Kidney glomerular epithelial cell (primary cell): ENCODE measurements around the gene IL1R2.

Source experiments
- DNase-seq: peaks from one replicate; lab custom pipeline; 2025; lab: John Stamatoyannopoulos, UW

IL1R2 gene

DNA sequence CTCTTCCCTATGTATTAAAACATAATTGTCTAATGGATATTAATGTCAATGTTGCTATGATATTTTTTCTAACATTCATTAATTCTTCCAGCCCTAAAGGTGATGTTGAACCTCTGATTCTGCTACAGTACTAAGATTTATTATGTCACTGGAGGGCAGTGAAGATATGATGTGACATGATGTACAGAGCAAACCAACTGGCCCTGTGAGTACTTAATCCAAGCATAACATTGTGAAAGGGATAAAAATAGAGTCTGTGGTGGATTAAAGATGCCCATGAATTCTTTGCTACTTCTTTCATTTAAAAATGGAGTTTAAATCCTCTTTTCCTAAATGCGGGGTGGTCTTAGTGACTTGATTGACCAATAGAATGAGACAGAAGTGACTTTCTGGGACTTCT, 51.8 kb downstream of the IL1R2 start:
- no peak for DNase-seq

DNA sequence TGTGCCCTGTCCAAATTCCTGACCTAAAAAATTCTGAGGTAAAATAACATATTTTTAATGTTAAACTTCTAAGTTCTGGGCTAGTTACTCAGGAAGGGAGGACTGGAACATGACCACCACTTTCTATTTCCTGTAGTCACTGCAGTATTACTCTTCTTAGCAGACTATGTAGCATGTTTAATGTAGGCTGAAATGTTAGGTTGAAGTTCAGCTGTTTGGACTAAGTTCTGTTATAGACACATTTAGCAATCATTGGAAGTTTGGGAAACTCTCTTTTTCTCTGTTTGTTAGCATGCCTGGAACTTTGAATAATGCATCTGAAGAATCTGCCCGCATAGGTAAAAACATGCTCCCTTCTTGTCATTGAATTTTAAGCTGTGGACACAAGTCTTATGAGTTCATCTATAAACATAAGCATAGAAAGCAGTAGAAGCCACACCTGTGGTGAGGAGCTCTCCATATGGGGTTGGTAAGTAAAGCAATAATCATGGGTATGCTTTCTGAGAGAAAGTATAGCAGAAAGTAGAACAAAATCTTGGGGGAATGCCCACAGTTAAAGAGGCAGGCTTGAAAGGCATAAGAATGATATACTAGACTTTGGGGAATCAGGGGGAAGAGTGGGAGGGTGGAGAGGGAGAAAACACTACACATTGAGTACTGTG, 52.6 kb downstream of the IL1R2 start:
- no peak for DNase-seq

DNA sequence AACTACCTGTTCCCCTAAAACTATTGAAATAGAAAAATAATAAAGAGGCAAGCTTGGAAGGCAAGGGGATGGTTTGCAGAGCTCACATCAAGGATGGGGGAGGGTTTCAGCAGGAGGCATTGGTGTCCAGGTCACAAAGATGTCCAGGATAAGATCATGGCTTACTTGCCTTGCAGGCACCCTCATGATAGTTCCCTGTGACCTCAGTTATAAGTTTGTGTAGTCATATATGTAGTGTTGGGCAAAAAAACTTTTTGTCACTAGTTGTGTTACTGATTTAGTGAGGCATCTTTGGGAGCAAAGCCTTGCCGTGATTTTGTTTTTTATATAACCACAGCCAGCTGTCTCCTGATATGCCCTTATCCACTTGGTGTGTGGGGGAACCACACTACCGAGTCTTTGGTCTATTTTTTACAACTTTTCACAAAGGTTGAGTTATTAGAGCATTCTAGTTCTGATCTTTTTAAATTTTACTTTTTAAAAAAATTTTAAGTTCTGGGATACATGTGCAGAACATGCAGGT, 53.3 kb downstream of the IL1R2 start:
- no peak for DNase-seq

DNA sequence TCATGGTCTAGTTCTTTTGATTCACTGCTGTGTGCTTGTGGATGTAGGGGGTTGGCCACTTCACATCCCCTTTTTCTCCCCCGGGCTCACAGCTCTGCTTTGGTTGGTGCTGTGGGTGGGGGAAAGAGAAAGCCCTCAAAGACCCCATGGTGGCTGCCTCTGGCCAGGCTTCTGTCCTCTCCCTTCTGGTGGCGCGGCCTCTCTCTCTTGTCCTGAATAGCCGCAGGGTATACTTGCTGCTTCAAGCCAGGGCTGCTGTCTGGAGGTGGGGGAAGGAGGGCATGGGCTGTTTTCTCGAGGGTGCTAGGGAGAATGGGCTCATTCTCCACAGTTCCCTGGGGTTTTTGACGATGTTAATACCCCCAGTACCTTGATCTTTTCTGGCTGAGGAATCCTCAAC, 53.9 kb downstream of the IL1R2 start:
- no peak for DNase-seq

DNA sequence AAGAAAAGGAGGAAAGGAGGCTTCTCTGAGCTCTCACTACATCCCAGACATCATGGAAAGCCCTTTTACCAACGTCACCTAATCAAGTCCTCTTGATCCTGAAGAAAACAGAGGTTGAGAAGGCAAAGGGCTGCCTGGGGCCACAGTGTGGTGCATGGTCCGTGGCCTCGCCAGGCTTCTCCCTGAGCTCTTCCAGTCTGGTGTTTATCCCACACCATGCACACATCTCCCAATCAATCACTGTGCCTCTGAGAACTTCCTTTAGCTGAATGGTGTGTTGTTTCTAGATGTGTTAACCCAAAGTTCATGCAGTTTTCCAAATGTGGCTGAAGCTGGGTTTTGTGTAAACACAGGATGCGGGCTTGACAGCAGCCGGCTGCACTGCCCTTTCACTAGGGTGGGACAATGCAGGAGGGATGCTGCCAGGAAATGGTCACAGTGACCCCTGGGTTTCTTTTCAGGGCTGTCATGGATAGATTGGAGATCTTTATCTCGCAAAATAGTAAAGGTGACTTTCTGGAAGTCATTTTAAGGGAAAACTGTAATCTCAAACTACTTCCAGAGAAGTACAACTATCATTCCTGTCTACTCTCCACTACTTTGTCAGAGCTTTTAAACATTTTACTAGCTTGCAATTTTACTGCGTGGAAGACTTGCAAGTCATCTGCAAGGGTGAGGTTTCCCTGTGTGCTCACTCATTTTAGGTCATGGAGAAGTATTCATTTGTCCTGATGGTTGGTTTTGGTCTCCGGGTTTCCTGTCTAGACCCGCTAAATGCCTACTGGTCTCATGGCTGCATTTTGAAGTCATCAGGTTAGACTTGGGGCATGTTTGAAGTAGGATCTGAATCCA, 54.6 kb downstream of the IL1R2 start:
- no peak for DNase-seq

DNA sequence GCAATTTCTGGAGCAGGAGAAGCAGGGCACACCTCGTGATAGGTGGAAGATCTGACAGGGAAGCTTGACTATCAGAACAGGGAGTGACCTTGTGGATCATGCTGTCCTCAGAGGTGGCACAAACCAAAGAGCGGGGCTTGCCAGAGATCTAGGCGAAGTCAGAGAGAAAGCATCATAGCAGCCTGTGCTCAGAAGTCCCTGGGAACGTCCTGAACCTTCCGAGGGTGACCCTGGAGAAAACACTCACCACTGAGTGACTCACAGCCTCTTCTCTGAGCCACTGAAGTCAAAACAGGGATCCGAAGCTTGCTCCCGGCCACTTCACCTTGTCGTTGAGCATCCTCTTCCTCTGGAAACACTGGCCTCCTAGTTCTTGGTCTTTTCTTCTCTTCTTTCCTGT, 56.7 kb downstream of the IL1R2 start:
- DNase-seq, result no peak

DNA sequence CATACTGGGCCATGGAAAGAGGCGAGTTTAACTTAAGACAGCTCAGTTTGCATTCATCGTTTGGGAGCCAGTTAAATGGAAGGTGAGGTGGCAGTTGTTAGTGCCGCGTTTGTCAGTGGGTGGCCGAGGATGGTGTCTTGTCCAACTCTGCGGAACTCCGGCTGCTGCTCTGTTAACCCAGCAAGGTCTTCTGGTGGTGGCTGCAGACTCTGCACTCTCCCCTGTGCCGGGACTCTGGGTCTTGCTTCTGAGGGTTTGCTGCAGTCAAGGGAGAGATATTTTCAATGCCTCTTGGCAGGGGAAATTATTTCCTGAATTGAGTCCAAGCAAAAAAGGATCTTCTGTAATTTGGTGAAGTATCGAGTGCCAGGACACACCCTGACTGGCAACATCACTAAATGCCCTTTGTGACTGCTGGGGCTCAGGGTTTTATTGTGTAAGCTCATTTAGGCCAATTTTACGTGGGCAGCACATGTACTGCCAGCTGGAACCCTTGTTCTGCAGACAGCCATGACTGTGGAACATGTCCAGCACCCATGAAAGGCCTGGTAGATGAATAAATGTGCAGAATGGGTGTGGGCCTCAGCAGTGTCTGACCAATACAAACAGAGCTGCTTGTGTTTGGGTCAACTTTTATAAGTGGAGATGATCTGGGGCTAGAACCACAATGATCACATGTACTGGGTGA, 58.1 kb downstream of the IL1R2 start:
- no peak for DNase-seq

DNA sequence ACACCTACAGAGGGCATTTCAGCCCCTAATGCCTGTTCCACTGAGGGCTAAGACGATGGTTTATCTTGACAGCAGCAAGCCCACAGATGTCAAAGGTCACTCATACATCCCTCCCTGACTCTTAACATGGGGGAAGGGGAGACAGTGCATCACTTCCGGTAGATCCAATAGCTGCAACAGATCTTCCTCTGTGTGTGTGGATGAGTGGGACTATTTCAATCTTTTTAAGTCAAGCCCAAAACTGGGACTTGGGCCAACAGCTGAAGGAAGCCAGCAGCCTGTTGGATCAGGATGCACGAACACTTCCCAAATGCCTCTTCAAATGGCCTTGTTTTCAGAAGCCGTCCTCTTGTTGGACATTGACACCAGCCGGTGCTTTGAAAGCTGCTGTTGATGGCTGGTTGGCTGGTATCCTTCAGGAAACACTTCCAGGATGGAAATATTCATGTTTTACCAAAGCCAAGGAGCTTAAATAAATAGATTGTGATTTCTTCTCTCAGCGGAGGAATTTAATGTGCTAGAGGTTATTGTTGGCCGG, 59.2 kb downstream of the IL1R2 start:
- no peak for DNase-seq

DNA sequence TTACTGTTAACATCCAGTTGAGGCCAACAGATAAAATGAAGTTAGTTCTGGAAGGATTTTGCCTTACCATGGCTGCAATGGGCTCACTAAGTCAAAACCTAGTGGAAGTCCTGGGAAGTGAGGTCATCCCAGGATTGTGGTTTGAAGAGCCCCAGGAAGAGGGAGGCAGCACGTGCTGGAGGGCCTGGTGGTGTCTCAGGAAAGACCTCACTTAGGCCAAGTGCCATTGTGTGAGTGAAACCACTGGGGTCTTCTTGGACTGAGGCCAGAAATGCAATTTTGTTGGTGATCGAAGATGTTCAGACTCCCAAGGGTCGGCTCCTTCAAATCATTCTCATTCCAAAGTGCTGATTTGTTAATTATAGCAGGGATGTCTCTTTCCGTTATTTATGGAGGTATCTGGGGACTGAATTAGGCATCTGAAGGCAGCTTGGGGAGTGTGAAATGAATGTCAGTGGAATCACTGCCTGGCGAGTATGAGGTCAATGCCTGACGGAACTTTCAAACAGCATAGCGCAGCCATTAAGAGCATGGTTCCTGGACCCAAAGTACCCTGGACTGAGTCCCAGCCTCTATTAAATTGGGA, 60.0 kb downstream of the IL1R2 start:
- no peak for DNase-seq

DNA sequence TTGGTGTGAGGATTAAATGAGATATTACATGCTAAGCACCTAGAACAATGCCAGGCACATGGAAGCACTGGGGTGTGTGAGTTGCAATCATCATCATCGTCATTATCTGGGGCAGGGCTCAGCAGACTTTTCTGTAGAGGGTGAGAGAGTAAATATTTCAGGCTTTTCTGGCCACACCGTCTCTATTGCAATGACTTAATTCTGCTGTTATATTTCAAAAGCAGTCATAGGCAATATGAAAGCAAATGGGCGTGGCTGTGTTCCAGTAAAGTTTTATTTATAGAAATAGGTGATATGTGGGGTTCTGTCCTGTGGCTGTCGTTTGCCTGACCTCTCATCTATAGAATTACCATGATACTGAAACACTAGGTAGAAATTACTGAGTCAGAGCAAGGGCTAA, 60.6 kb downstream of the IL1R2 start:
- DNase-seq, result no peak

DNA sequence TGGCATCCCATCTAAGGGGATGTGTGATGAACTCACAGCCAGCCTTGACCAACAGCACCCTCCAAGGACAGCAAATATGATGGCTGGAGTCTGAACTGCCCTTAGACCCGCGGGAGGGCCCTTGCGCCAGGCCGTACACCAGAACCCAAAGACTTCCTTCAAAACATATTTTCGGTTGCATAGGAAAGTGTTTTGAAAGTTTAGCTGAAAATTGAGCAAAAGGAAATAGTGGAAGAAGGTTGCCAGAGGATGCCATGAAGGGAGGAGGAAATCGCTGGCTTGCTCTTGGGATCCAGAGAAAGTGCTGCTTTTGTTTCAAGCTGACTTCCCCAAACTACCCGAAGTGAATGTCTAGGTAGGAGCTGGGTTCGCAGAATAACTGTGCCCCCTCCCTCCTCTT, 61.3 kb downstream of the IL1R2 start:
- no peak for DNase-seq

DNA sequence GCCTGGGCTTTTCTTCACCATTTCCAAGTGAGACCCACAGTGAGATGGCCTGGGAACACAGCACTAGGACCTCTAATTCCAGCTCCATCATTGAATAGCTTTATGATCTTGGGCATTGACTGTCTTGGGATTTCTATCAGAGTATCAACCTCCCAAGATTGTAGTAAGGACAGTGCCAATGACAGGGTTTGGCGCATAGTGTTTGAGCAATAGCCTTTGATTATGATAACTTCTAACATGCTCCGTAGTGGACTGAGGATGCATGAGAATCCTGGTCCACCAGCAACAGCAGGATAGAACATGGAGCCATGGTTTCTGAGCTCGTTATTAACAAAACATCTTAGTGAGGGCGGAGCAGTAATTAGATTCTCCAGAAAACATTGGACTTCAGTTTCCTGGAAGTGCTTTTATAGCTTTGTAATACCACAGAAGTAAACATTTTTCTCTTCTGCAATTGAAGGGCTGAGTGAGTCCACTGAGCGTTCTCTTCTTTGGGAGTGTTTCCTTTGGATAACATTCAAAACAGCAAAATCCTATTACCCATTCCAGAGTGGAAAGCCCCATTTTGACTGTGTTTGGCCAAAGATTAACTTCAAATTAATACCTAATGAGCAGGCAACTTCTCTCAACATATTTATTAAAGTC, 63.7 kb downstream of the IL1R2 start:
- DNase-seq, result peak; percentile 75

DNA sequence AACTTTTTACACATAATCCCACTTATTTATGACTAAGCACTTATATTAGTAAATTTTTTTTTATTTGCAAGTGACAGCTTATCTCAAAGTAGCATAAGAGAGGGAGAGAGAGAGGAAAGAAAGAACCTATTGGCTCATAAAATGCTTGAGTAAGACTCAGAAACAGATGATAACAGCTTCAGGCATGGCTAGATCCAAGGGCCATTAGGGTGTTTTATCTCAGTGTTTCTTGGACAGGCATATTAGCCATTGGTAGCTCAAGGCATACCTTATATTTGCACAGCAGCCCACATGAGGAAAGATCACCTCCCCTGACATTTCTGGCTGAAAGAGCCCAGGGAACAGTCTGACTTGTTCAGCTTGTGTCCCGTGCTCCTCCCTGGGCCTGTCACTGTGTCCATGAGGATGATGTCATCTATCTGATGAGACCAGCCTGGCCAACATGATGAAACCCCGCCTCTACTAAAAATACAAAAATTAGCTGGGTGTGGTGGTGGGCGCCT, 64.4 kb downstream of the IL1R2 start:
- DNase-seq, result peak; percentile 75

DNA sequence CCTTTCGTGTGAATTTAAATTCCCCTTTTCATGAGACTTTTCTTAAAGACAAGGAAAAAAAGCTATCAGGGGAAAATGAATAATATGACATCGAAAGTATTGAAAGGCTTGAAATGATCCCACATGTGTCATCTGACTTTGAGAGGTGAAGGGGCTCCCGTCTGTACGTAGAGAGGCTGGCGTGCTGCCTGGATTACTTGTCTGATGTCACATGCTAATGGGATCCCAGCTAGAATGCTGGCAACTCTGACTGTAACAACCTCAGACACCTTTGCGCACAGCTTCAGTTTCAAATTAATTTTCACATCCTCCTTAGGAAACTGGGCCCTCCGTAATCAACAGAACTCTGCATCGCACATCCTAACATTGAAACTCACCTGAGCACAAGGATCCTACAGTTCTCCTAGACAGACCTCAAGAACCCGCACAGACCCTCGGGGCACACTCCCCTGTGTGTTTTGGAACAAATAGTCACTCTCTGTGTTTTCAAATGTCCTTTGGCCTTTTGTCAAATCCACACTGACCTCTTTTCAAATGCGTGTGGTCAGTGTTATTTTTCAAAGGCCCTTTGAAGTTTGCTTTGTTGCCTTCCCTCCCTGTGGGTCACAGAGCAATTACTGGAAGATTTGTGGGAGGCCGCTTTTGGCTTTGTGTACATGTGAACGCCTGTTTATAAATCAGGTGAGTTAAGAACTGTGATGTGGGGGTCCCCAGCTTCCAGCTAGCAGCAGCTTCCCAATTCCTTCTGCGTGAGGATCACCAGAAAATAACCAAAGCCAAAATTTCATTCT, 65.9 kb downstream of the IL1R2 start:
- no peak for DNase-seq

DNA sequence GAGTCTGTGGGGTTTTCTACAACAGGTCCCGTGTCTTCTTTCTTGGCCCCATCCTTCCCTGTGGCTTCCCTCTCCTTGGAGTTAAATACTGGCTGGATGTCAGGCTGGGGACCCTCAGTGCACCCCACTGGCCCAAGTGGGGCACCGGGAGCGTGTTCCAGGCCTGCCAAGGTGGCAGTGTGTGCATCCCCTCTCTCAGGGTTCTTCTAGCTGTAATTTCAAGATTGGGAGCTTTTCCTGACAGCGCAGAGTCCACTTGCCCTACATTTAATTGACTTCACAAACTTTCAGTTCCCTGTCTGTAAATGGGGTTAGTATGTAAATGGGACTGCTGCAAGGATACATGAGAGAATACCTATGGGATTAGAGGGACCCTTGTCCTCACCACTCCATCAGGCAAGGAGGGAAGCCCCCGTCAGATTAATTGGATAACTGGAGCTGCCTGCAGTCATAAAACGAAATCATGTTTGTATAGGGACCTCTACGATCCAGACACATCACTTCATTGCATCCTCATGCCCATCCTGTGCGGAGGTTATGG, 66.6 kb downstream of the IL1R2 start:
- DNase-seq, result no peak

DNA sequence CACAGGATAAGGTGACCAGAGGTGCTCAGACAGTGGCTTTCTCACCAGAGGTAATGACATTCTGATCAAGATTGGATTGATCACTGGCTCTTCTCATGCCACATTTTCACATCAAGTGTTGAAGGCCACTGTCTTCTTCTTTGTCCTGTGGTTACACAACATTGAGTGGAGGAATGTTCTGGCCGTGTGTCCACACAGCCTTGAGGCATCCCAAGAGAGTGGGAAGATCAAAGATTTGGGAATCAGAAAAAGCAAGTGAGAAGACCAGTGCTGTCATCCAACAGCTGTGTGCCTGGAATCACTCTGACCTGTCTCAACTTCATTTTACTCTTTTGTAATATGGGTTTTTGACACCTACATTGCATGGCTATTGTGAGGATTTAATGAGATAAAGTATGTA, 67.4 kb downstream of the IL1R2 start:
- no peak for DNase-seq

DNA sequence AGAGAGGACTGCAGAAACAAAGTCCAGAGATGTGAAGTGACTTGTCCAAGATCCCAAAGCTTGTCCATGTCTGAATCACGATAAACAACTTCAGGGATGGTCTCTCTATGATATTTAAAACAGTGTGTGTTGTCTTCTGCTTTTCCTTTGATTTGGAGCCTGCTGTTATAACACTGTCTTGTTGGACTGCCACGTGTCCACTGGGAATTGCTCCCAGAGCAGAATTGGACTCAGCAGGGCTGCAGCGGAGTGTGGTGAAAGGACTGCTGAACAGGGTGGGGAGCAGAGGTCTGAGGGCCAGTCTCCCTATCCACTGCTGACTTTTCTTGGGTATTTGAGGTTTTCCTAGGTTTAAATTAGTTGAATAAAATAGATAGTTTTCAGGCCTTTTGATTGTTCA, 68.3 kb downstream of the IL1R2 start:
- DNase-seq, result no peak

DNA sequence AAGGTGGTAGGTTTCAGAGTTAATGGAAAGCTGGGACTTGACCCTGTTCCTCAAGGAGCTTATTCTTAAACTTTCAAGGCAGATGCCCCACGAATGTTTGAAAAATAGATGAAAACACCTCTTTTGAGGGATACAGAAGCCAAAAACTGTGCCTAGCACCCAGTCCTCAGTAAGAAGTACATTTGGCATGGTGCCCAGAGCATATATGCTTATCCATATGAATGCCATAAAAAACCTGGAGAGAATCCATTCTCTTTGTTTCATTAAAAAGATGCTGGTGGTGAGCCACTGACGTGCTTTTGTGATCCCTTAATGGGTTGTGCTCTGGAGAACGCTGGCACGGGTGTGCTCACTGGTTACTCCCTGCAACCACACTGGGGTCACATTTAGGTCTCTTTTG, 69.0 kb downstream of the IL1R2 start:
- DNase-seq, result no peak

DNA sequence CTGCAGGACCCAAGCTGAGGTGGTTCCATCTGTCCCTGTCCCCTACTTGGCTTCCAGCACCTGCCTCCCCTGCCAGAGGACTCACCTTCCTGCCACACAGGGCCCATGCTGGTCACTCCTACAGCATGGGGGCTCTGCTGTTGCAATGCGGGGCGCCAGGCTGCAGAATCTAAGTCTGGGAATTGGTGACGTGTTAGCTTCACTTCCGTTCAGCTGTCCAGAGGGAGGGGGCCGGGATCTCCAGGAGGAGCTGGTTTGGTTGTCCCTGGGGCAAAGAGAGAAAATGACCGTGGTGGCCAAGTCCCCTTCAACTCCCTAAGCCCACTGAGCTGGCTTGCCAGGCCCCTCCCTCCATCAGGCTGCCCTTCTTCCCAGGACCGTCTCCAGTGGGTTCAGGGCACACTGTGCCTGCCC, 69.5 kb downstream of the IL1R2 start:
- DNase-seq, result no peak
